ENCODE measurements around the gene KCNK17.

KCNK17 gene

DNA sequence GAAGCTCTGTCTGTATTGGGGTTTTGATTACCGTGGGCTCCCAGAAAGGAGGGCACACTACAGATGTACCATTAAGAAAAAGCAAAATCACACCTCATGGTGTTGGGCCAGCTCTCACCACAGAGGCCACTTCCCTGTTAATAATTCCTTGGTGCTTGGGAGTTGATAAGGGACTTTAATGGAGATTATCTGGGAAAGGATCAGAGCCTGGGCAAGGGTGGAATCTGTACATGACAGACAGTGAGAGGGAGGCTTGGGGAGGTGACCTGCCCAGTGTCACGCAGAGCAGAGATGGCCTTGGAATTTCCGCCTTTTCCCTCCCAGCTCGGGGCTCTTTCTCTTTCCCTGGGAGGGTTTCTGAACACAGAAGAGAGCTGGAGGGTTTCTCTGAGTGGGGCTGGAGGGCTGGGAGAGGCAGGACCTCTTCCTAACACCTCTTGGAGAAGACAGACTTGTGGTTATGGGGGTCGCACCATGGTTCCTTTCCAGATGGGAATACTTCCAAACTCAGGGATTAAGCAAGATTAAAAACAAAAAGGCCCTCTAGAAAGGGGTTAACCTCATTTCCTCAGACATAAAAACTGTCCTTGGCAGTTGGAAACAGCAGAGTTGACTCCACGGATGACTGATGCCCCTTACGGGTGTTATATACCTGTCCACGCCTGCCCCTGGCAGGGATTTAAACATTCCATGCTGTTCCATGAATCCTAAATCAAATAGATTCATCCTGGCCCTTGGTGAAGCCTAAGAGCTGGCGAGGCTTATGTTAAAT is 25.1 kb upstream of the KCNK17 start:
- in situ Hi-C loops (cut with MboI; ENCODE audit: low sequenced_read_pairs) = no loop called here

DNA sequence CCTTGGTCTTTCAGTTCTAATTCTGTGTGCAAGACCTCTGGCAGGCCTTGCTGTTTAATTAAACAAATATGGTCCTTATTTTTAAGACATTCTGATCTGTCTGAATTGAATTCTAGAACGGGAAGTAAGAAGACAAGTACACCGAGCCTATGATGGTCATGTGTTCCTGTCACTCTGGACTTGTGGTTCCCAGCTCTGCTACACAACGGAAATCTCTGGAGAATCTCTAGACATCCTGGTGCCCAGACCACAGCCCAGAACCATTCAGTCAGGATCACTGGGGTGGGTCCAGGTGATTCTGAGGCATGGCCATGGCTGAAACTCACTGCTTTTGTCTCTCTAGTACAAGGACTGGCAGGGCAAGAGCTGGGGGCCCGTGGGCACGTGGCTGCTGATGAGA is 24.2 kb upstream of the KCNK17 start:
- in situ Hi-C loops (cut with MboI; ENCODE audit: low sequenced_read_pairs) = no loop called here

- in situ Hi-C loops (cut with MboI; ENCODE audit: low sequenced_read_pairs) = no loop called here
Measured at GRCh38 chr6:39335780-39336545, 21.7 kb upstream of the KCNK17 start.

- in situ Hi-C loops (cut with MboI; ENCODE audit: low sequenced_read_pairs) = no loop called here
Measured at GRCh38 chr6:39333644-39334438, 19.6 kb upstream of the KCNK17 start.

GRCh38 chr6:39330476-39330875 is 16.3 kb upstream of the KCNK17 start:
- in situ Hi-C loops (cut with MboI; ENCODE audit: low sequenced_read_pairs) = no loop called here

DNA sequence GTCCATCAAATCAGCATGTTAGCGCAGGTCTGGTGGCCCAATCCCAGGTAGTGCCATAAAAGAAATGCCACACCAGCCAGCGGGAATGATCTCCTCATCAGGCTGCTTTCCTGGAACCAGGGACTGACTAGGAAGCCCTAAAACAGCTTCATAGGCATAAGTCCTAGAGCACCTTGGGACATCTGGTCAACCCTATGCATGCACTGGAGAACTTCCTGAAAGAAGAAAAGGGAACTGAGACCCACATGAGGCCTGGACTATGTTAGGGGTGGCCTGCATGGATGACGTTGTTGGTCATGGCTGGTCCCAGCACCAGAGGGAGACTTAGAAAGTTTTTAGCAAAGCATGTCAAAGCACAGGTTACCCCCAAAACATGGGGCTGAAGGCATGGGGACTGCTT is 15.8 kb upstream of the KCNK17 start:
- in situ Hi-C loops (cut with MboI; ENCODE audit: low sequenced_read_pairs) = no loop called here

DNA sequence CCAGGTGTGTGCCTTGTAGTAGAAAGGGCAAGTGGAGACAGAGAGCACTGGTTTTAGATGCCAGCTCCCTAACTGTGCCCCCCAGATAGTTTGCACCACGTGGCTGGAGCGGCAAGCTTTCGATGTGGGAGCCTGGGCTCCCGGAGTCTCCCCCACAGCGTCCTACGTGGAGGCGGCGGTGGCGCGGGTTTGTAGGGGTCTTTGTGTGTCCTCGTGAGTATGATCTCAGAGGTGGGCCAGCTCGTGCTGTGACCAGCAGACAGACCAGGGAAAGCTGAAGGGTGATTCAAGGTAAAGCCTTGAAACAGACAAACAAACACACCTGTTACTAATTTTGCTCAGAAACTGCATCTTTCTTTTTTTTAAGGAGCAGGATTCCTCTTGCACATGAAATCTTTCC is 13.8 kb upstream of the KCNK17 start:
- in situ Hi-C loops (cut with MboI; ENCODE audit: low sequenced_read_pairs) = no loop called here

GRCh38 chr6:39327507-39327906 is 13.3 kb upstream of the KCNK17 start:
- in situ Hi-C loops (cut with MboI; ENCODE audit: low sequenced_read_pairs) = no loop called here

DNA sequence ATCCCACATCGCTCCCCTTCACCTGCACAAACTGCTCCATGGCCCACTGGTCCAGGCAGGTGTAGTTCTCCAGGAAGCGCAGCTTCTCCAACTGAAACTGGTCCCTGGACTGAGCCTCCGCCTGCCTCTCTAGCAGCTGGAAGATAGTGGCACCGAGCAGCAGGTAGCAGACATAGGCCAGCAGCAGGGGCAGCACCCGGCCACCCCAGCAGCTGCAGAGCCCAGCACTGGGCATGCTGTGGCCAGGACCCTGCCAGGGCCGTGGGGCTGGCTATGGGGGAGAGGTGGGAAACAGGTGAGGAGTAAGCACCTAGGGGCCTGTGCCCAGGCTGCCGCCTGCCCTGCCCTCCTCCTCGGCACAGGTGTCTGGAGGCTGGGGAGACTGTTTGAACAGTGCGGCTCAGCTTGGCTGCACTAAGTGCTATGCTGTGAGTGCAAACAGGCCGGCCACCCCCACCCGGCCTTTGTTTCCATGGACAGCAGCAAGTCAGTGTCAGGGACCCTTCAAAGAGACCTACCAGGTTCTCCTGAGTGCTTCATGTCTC is 8.2 kb upstream of the KCNK17 start, which contains the start of gene KCNK16:
KCNK16 (minus strand) TSS at position 397 of the 545 bp plus-strand sequence; CDS start at position 235, 162 bp downstream.
- in situ Hi-C loops (cut with MboI; ENCODE audit: low sequenced_read_pairs) = no loop called here

DNA sequence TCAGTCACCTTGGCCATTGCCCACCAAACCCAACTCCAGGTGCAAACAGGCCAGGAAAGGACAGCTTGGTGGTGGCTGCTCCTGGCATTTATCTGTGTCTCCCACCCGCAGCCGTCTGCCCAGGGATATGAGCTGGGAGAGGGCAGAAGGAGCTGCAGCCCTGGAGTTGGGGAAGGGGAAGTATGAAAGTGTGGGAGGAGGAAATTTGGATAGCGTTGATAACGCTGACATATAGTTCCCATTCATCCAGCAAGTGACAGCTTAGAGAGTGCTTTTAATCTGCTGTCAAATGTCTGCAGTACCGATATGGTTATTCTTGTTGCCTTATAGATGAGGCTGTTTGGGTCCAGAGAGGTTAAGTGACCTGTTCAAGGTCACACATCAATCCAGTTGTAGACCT is 7.5 kb upstream of the KCNK17 start:
- in situ Hi-C loops (cut with MboI; ENCODE audit: low sequenced_read_pairs) = no loop called here

GRCh38 chr6:39320363-39320984 is 6.3 kb upstream of the KCNK17 start:
- in situ Hi-C loops (cut with MboI; ENCODE audit: low sequenced_read_pairs) = no loop called here

- in situ Hi-C loops (cut with MboI; ENCODE audit: low sequenced_read_pairs) = no loop called here
Measured at GRCh38 chr6:39319621-39320362, 5.6 kb upstream of the KCNK17 start.

- in situ Hi-C loops (cut with MboI; ENCODE audit: low sequenced_read_pairs) = no loop called here
Measured at GRCh38 chr6:39317256-39317655, 3.0 kb upstream of the KCNK17 start.

- in situ Hi-C loops (cut with MboI; ENCODE audit: low sequenced_read_pairs) = no loop called here
Measured at GRCh38 chr6:39313526-39314272, 520 bp downstream of the KCNK17 start.

DNA sequence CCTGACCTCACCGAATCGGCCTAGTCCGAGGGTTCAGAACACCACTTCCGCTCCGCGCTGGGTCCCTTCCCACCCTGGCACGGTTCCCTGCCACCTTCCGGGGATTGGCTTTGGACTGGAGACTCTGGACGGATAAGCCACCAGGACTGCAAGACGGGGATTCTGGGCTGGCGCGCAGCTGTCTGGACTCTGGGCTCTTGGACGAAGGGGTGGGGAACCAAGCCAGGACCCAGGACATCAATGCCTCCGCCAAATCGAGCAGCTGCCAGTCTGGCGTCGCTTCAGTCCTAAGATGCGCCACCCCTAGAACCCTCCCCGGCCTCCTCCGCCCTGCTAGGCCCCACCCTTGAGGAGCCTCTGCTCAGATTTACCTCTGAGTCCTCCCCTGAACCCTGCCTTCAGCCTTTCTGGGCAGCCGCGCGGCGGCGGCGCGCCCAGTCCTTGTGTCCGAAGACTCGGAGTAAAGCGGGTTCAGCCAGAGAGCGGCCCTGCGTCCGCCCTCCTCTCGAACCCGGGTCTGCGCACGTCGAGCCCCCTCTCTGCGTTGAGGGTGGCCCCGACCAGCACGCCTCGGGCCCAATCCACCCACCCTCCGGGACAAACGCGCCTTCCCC is 1.2 kb downstream of the KCNK17 start:
- in situ Hi-C loops (cut with MboI; ENCODE audit: low sequenced_read_pairs) = no loop called here

GRCh38 chr6:39310542-39310941 is 3.7 kb downstream of the KCNK17 start:
- in situ Hi-C loops (cut with MboI; ENCODE audit: low sequenced_read_pairs) = no loop called here

GRCh38 chr6:39309942-39310531 is 4.2 kb downstream of the KCNK17 start:
- in situ Hi-C loops (cut with MboI; ENCODE audit: low sequenced_read_pairs) = loop anchor here (5.0 to 10.0 kb wide), 2 partner anchors 143 to 435 kb away; no protein-coding TSS in a partner anchor

- in situ Hi-C loops (cut with MboI; ENCODE audit: low sequenced_read_pairs) = loop anchor here (5.0 to 10.0 kb wide), 2 partner anchors 140 to 433 kb away; no protein-coding TSS in a partner anchor
Measured at GRCh38 chr6:39307462-39307861, 6.8 kb downstream of the KCNK17 start.

Data from HL-60/S4 treated with retinoic acid at 250 ng/mL for 4 days and 3 days (cell line).